ENCODE data around the gene MS4A18.

Gene MS4A18

GRCh38 chr11:60768202-60768601, 43.7 kb downstream of the MS4A18 start:
- no peak for DNase-seq

DNA sequence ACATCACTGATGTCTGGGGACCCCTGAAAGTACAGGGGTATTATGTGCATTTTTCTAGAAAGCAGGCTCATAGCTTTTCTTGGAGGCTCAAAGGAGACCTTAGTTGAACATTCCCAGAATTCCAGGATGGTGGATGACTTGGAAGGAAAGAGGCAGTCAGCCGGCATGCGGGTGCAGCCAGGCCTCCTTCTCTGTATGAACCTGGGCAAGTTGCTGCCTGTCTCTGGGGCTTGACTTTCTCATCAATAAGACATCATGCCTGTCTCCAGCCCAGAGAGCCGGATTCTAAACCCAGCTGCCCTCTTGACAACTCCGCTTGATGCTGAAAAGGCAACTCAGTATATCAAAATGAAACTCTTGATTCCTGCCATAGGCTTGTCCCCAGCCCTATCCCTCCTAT, 44.8 kb downstream of the MS4A18 start:
- DNase-seq: no peak

DNA sequence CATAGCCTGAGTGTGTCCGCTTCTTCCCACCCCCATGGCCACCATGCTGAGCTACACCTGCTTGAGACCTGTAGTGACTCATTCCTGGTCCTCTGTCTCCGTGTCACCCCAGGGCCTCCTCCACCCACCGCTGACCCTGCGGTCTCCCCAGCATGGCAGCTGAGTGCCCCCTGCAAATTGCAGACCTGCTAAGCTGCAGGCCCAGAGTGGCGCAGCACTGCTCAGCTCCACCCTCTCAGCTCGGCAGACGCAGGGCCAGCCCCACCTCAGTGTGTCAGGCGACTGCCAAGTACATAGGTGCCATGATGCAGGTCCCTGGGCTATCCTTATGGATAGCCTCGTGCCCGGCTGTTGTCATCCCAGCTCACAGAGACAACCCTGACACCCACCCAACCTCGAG, 45.3 kb downstream of the MS4A18 start:
- DNase-seq: no peak

- DNase-seq: no peak
Measured at GRCh38 chr11:60771146-60771545, 46.6 kb downstream of the MS4A18 start.

DNA sequence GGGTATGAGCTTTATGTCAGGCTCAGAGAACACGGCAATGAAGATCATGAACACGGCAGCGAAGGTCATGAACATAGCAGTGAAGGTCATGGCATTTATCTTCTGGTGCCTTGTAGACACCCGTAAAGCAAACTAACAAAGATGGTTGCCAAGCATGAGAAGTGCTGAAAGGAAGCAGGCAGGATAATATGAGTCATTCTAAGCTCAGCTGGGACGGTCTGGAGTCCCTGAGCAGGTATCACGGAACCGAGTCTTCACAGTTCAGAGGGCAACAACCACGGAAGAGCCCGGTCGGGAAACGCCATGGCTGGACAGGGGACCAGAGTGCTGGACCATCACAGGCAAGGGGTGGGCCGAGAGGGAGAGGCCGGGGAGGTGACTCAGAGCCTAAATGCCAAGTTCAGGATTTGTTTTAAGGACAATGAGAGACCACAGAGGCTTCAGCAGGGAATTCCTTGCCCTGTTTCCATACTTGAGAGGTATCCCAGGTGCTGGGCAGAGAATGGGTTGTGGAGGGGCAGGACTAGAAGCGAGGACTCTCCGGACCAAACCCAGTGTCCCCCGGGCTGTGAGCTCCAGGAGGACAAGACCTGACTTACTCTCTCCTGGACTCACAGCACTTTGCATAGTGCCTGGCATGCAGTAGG, 47.5 kb downstream of the MS4A18 start:
- no peak for DNase-seq

DNA sequence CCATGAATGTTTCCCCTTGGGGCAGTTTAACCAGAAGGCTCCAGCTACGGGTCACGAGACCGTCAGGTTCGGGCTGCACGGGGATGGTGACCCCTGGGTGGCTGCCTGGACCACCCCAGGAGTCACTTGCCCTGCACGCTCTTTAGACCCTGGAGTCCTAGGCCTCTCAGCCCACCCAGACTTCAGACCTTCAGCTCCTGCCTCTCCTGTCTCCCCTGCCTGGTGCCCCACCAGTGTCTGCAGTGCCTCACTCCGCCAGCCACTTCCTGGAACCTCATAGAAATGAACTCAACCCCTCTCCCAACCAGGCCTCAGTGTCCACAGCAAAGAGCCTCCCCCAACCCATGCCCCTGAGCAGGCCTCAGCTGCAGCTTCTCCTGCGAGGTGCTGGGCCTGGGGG, 48.1 kb downstream of the MS4A18 start:
- no peak for DNase-seq

GRCh38 chr11:60774726-60775125, 50.2 kb downstream of the MS4A18 start:
- DNase-seq: no peak

DNA sequence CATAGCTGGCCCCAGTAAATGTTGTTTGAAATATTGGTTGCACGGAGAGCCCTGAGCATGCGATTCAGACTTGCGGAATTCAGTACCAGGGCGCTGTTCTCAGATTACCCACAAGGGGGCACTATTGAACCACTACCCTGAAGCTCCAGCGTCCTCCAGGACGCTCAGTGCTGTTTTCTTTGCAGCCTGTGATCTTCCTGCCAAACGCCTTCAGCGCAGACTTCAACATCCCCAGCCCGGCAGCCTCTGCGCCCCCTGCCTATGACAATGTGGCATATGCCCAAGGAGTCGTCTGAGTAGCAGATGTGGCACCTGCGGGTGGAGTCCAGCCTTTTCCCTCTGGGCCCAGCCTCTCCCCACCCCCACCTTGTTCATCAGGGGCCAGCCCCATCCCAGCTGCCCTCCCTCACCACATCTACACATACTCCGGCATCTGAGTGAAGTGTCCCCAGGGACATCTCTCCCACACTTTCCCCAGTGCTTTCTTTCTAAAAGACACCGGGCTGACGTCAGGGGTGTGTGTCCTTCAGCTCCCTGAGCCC, 51.0 kb downstream of the MS4A18 start:
- peak; percentile 76 for DNase-seq

- DNase-seq: no peak
Measured at GRCh38 chr11:60776167-60776566, 51.6 kb downstream of the MS4A18 start.

DNA sequence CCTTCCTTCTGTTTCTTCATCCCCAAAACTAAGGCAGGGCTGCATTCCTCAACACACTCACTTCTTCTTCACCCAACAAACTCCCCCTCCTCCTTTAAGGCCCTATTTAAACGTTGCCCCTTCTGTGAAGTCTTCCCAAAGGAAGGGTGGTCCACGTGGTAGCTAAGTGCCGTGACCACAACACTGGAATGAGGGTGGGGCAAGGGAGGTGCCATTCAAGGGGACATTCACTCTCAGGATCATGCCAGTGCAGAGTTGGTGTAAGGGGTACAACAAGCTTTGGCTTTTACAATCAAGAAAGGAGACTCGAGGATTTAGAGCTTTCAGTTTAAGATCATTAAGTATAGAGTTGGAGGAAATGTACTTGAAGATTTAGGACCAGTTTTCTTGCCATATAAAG, 52.6 kb downstream of the MS4A18 start:
- no peak for DNase-seq

- DNase-seq: no peak
Measured at GRCh38 chr11:60777572-60777971, 53.1 kb downstream of the MS4A18 start.

DNA sequence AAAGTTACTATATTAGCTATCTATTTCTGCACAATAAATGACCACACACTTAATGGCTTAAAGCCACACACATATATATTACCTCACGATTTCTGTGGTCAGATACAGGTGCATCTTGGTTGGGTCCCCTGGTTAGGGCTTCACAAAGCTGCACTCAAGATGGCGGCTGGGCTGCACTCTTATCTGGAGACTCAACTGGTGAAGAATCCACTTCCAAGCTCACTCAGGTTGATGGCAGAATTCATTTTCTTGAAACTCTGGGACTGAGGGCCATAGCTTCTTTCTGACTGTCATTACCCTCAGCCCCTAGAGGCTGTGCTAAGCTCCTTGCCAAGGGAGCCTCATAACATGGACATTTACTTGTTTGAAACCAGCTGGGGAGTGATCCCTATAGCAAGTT, 55.5 kb downstream of the MS4A18 start:
- DNase-seq: no peak

- DNase-seq: no peak
Measured at GRCh38 chr11:60780774-60781173, 56.3 kb downstream of the MS4A18 start.

GRCh38 chr11:60781286-60781980, 56.9 kb downstream of the MS4A18 start:
- DNase-seq: no peak

DNA sequence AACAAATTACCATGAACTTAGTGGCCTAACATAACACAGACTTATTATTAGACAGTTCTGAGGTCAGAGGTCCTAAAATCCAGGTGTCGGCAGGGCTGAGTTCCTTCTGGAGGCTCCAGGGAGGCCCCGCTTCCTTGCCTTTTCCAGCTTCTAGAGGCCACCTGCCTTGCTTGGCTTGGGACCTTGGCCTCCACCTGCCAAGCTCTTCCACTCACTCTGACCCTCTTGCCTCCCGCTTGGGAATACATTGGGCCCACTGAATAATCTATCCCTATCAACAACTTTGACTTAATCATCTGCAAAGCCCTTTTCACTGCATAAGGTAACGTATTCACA, 57.4 kb downstream of the MS4A18 start:
- DNase-seq: no peak

- DNase-seq: no peak
Measured at GRCh38 chr11:60782393-60783140, 58.0 kb downstream of the MS4A18 start.

GRCh38 chr11:60783141-60783484, 58.6 kb downstream of the MS4A18 start:
- DNase-seq: no peak

GRCh38 chr11:60783911-60784310, 59.4 kb downstream of the MS4A18 start:
- no peak for DNase-seq

DNA sequence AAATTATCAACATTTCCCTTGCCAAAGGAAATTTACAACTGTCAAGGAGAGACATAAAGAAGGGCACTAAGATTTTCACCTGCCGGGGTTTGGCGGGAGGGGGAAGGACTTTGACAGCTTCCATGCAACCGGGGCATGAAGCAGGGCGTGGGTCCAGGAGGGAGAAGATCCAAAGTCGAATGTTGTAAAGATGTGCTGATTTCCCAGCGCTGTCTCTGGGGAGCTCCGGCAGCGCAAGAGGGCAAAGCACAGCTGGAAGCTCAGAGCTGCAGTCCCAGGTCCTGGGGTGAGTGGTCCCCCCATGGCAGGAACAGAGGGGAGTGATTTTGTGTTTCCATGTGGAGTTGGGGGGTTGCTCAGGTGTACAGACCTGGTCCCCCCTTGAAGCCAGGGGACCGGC, 60.6 kb downstream of the MS4A18 start, which contains the start of gene MS4A10:
Gene MS4A10, plus strand, starts transcription at position 198 of the 400 bp plus-strand sequence. CDS start 5,003 bp downstream, outside the sequence.
- no peak for DNase-seq

DNA sequence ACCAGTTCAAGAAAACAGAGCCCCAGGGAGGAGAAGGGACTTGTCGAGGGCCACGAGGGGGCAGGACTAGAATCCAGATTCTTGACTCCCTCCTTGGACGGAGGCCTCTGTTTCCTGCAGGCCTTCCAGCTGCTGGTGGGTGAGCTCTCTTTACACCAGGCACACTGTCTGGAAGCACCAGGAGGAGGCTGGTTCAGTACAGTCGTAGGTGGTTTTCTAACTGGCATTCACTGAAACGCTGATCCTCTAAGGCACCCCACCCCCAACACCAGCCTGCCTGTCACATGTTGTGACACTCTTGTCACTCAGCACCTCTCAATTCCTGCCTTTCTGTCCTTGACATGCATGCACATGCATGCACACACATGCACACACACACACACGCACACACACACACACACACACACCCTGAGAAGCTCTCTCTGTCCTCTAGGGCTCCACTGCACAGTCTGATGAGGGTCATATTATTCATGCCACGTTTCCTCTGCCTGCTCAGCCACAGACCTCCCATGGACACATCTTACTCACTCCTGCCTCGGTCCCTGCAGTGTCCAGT, 61.4 kb downstream of the MS4A18 start:
- DNase-seq: no peak

DNA sequence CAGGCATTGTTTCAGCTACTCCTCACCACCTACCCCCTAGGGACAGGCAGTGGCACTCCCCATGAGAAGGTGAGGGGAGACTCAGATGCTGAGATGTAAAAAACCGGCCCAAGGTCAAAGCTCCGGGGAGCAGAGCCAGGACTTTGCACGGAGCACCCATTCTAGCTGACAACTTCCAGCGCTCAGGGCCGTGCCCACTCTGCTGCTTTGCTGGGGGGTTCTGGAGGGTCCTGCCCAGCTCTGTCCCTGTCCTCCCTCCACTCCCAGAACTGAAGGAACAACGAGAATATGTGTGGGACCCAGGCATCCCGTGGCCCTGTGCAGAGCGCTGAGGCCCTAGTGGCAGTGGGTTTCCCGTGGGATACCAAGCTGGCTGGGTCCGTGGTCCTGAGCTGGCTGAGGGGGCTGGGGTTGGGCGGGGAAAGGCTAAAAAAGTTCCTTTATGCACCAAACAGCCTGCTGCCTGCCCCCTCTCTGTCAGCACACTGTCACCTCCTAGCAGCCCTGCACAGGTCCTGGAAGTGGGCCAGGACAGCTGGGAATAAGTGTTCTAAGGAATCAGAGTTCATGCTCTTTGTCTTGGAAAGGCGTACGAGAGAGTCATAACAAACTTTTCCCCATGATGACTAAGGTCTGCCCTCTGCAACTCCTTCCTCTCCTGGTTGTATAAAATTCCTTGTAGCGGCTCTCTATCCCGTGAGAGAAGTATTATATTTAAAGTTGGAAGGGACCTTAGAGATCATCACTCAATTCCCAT, 62.5 kb downstream of the MS4A18 start:
- DNase-seq: no peak

DNA sequence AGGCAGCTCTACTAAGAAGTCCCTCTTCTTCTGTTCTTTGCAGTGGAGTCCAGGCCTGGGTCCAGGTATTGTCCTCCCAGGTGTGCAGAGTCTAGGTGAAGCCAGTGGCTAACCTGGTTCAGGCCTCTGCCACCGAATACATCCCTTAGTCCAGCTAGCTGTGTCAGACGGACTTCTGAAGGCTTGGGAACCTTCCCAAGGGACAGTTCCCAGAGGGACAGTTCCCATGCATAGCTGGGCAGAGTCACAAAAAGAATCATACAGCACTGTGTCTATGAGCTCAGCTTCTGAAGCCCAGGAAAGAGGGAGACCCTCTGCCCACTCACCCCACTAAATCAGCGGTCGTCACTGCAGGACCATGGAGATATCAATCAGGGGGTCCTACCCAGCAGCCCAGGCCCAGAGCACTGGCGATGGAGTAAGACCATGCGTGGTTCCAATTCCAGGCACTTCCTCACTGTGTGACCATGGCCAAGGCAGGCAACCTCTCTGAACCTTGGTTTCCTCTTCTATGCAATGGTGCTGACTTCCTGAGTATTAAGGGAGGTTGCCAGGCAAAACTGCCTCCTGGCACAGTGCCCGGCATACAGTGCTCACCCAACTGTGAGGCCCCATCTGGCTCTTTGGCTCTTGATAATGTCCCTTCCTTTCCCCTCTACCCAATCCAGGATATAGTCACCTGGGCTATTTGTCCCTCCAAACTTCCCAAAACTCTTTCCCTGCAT, 64.0 kb downstream of the MS4A18 start:
- no peak for DNase-seq
